ENCODE measurements around the gene RNF125.

GRCh38 chr18:32049393-32050171 lies 31.0 kb downstream of the RNF125 start:
- TF ChIP-seq SUZ12 (IDR thresholded peaks at IDR 0.05) = no peak
- TF ChIP-seq FOXK2 (IDR thresholded peaks at IDR 0.05) = no peak
- TF ChIP-seq ZNF384 (IDR thresholded peaks at IDR 0.05) = no peak
- TF ChIP-seq TARDBP (IDR thresholded peaks at IDR 0.05) = no peak

All from HEK293T (cell line).